LNCaP clone FGC (cell line): Measurements from ENCODE around the gene IFT81.
"Not testable (repeated sequence)": the region's sequence is repeated elsewhere in the genome, so short reads cannot be mapped to it uniquely, and the experiment has no call there.

ENCODE experiments used
- DNase-seq: peaks from one replicate; pipeline ENCODE4 v3.0.0-alpha.2; 2011; ENCODE audit warnings: low read depth
- H3K4me3 ChIP-seq: 2 replicates; pipeline ENCODE4 v1.5.1; 2011; ENCODE audit warnings: mild to moderate bottlenecking, low read depth, low read length, control low read depth
- CTCF ChIP-seq: IDR thresholded peaks from 2 replicates; pipeline ENCODE4 v1.5.1; 2012; ENCODE audit warnings: mild to moderate bottlenecking; ENCODE audit not compliant: control insufficient read depth, insufficient read depth; ENCODE audit errors: extremely low read depth

Gene IFT81, protein sequence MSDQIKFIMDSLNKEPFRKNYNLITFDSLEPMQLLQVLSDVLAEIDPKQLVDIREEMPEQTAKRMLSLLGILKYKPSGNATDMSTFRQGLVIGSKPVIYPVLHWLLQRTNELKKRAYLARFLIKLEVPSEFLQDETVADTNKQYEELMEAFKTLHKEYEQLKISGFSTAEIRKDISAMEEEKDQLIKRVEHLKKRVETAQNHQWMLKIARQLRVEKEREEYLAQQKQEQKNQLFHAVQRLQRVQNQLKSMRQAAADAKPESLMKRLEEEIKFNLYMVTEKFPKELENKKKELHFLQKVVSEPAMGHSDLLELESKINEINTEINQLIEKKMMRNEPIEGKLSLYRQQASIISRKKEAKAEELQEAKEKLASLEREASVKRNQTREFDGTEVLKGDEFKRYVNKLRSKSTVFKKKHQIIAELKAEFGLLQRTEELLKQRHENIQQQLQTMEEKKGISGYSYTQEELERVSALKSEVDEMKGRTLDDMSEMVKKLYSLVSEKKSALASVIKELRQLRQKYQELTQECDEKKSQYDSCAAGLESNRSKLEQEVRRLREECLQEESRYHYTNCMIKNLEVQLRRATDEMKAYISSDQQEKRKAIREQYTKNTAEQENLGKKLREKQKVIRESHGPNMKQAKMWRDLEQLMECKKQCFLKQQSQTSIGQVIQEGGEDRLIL

GRCh38 chr12:110124269-110124995, at the start of gene IFT81:
IFT81 (plus strand) TSS chr12:110124357; CDS start chr12:110127381, 3,024 bp downstream.
- TF ChIP-seq CTCF, result no peak
- peak; percentile 65 for DNase-seq
- peak within 1 kb of the TSS; percentile 89 for H3K4me3 ChIP-seq

GRCh38 chr12:110075880-110076279, 48.3 kb upstream of the IFT81 start:
- DNase-seq, result no peak
- no peak for TF ChIP-seq CTCF
- no peak overlapping the region for H3K4me3 ChIP-seq

DNA sequence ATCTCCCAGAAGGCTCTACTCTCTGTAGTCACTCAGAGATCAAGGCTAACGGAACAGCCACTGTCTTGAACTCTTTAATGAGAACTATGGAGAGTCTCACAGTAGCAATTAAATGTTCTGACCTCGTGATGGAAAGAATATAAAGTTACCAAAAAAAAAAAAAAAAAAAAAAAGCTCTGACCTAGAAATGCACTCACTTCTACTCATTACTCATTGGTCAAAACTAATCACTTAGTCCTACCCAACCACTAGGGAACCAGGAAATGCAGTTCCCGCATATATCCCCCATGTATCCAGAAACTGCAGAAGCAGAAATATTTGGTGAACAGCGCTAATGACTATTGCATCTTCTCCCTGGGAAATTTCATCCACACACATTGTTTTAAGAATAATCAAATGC, 46.4 kb upstream of the IFT81 start:
- H3K4me3 ChIP-seq, result no peak overlapping the region
- no peak for TF ChIP-seq CTCF
- no peak for DNase-seq

- no peak for TF ChIP-seq CTCF
- no peak for DNase-seq
- no peak overlapping the region for H3K4me3 ChIP-seq
These were observed 44.4 kb upstream of the IFT81 start for GRCh38 chr12:110079477-110080400.

DNA sequence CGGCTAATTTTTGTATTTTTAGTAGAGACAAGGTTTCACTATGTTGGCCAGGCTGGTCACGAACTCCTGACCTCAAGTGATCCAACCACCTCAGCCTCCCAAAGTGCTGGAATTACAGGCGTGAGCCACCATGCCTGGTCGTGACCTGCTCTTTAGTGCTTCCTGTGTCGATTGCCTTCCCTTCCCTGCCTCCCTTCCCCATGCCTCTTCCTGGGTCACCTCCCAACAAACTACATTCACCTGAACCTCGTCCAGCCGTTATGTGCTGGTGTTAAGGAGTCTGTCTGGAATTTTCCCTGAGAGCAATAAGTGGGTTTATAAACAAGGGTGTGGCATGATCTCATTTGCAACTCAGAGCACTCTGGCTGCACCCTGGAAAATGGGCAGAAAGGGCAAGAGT, 43.7 kb upstream of the IFT81 start:
- DNase-seq, result no peak
- H3K4me3 ChIP-seq, result no peak overlapping the region
- no peak for TF ChIP-seq CTCF

DNA sequence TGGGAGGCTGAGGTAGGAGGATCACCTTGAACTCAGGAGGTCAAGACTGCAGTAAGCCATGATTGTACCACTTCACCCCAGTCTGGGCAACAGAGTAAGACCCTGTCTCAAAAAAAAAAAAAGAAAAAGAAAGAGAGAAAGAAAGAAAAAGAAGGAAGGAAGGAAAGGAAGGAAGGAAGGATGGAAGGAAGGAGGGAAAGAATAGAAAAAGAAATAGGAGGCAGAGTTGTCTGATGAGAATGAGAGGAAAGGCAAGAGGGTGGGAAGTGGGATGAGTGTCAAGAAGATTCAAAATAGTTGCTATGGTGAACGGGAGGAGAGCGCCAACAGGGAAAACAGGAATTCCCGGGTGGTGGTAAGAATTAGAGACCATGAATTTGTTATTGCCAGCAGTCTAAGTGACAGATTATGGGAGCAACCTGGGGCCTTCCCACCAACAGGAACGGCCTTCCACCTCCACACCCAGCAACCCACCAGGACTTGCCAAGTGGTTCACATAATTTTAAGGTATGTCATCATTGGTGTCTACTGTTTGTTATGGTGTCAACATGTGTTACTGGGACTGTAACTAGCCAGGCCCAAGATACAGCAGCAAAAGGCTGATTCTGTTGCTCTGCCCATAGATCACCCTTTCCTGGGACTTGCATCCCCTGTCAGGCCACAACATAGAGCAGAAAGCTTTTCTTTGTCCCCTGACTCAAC, 39.7 kb upstream of the IFT81 start:
- H3K4me3 ChIP-seq, result no peak overlapping the region
- TF ChIP-seq CTCF, result no peak
- DNase-seq, result no peak

- not testable (repeated sequence) for DNase-seq, H3K4me3 ChIP-seq
These were observed 35.9 kb upstream of the IFT81 start for GRCh38 chr12:110088216-110088615.
